GM19395 (cell line): ENCODE data around the gene CRP.
"Not testable (repeated sequence)": the region's sequence is repeated elsewhere in the genome, so short reads cannot be mapped to it uniquely, and the experiment has no call there.

Experiments used
- ATAC-seq: cut with Tn5 transposase; IDR thresholded peaks from one replicate; pipeline ENCODE4 v1.9.1; 2021; ENCODE audit warnings: mild to moderate bottlenecking, moderate library complexity; ENCODE audit not compliant: unreplicated experiment

CRP gene

GRCh38 chr1:159700312-159700711, 14.1 kb downstream of the CRP start:
- no peak for ATAC-seq

GRCh38 chr1:159699653-159700052, 14.7 kb downstream of the CRP start:
- no peak for ATAC-seq

- no peak for ATAC-seq
These were observed 15.1 kb downstream of the CRP start for GRCh38 chr1:159699246-159699645.

- ATAC-seq: no peak
These were observed 26.9 kb downstream of the CRP start for GRCh38 chr1:159687511-159687910.

- ATAC-seq: no peak
These were observed 27.6 kb downstream of the CRP start for GRCh38 chr1:159686599-159687299.

GRCh38 chr1:159678939-159679338, 35.5 kb downstream of the CRP start:
- no peak for ATAC-seq

GRCh38 chr1:159675046-159675445, 39.3 kb downstream of the CRP start:
- ATAC-seq: no peak

- ATAC-seq: not testable (repeated sequence)
These were observed 42.0 kb downstream of the CRP start for GRCh38 chr1:159672390-159672789.

GRCh38 chr1:159669338-159669737, 45.1 kb downstream of the CRP start:
- ATAC-seq: no peak

- no peak for ATAC-seq
These were observed 45.6 kb downstream of the CRP start for GRCh38 chr1:159668739-159669138.

GRCh38 chr1:159664247-159664646, 50.1 kb downstream of the CRP start:
- ATAC-seq: no peak

GRCh38 chr1:159663552-159663951, 50.8 kb downstream of the CRP start:
- ATAC-seq: no peak
